ENCODE results near the gene DNASE1L1. TPM values are rescaled to one million over a fixed set of nuclear protein-coding genes. Genes with fewer than 3 reads are reported as not detected.

DNASE1L1 gene
- total RNA-seq, 1 donor from 2014 or later, result 10.8 TPM

- no peak for DNase-seq
Observed at GRCh38 chrX:154367474-154368308, 41.4 kb downstream of the DNASE1L1 start.

GRCh38 chrX:154366666-154367055, 42.4 kb downstream of the DNASE1L1 start:
- no peak for DNase-seq

GRCh38 chrX:154365997-154366665, 42.9 kb downstream of the DNASE1L1 start:
- DNase-seq, result no peak

GRCh38 chrX:154365052-154365600, 43.9 kb downstream of the DNASE1L1 start:
- no peak for DNase-seq

- DNase-seq, result no peak
Observed at GRCh38 chrX:154363706-154364439, 45.2 kb downstream of the DNASE1L1 start.

GRCh38 chrX:154362085-154362742, 46.8 kb downstream of the DNASE1L1 start:
- DNase-seq, result no peak

- no peak for DNase-seq
Observed at GRCh38 chrX:154360155-154360713, 48.8 kb downstream of the DNASE1L1 start.

- DNase-seq, result no peak
Observed at GRCh38 chrX:154359362-154360154, 49.5 kb downstream of the DNASE1L1 start.

- no peak for DNase-seq
Observed at GRCh38 chrX:154358829-154359228, 50.2 kb downstream of the DNASE1L1 start.

- DNase-seq, result no peak
Observed at GRCh38 chrX:154358011-154358410, 51.0 kb downstream of the DNASE1L1 start.

- no peak for DNase-seq
Observed at GRCh38 chrX:154357205-154357604, 51.8 kb downstream of the DNASE1L1 start.

- no peak for DNase-seq
Observed at GRCh38 chrX:154356596-154356995, 52.5 kb downstream of the DNASE1L1 start.

- DNase-seq, result no peak
Observed at GRCh38 chrX:154355776-154356140, 53.3 kb downstream of the DNASE1L1 start.

- DNase-seq, result no peak
Observed at GRCh38 chrX:154355094-154355775, 53.8 kb downstream of the DNASE1L1 start.

GRCh38 chrX:154354516-154354915, 54.5 kb downstream of the DNASE1L1 start:
- DNase-seq, result no peak

GRCh38 chrX:154354013-154354412, 55.0 kb downstream of the DNASE1L1 start:
- DNase-seq, result no peak

- no peak for DNase-seq
Observed at GRCh38 chrX:154353172-154353843, 55.7 kb downstream of the DNASE1L1 start.

- DNase-seq, result no peak
Observed at GRCh38 chrX:154352466-154352865, 56.6 kb downstream of the DNASE1L1 start.

- DNase-seq, result no peak
Observed at GRCh38 chrX:154352012-154352401, 57.0 kb downstream of the DNASE1L1 start.

Measured in skin of body (tissue), 2 donors.